T47D (cell line): ENCODE data around the gene DDX10.

Experiments
- DNase-seq, 2 experiments: peaks; one replicate each; pipeline versions ENCODE4 v3.0.0 to v3.0.0-alpha.2; 2011 to 2012; ENCODE audit warnings: low read depth in 1 of 2, low spot score in 1 of 2
- JUND ChIP-seq: IDR thresholded peaks from 2 replicates; pipeline ENCODE4 v1.6.1; 2012; ENCODE audit warnings: low read depth
- in situ Hi-C: cut with HindIII; loops from 2 replicates; pipeline ENCODE4 v1.10.0; 2016; ENCODE audit warnings: low sequenced_read_pairs, low pct_unique_long_range_greater_than_20kb

The DDX10 gene

GRCh38 chr11:108870373-108871020, 205.6 kb downstream of the DDX10 start:
- TF ChIP-seq JUND, result no peak
- in situ Hi-C loops, result no loop called here
- DNase-seq, result no peak

GRCh38 chr11:108871152-108871551, 206.3 kb downstream of the DDX10 start:
- DNase-seq, result peak in 1 of 2 experiments; percentile 67
- in situ Hi-C loops, result no loop called here

GRCh38 chr11:108871867-108872266, 207.0 kb downstream of the DDX10 start:
- DNase-seq, result no peak
- in situ Hi-C loops, result no loop called here
- no peak for TF ChIP-seq JUND

More at GRCh38 chr11:108871152-108871551, 206.3 kb downstream of the DDX10 start:
- no peak for TF ChIP-seq JUND

GRCh38 chr11:108872781-108873291, 208.0 kb downstream of the DDX10 start:
- no peak for TF ChIP-seq JUND
- DNase-seq, result no peak
- in situ Hi-C loops, result no loop called here

- in situ Hi-C loops, result no loop called here
- no peak for TF ChIP-seq JUND
- DNase-seq, result no peak
These were observed 208.4 kb downstream of the DDX10 start for GRCh38 chr11:108873310-108873709.

GRCh38 chr11:108873941-108874340, 209.1 kb downstream of the DDX10 start:
- TF ChIP-seq JUND, result no peak

GRCh38 chr11:108875134-108875533, 210.3 kb downstream of the DDX10 start:
- in situ Hi-C loops, result no loop called here
- no peak for TF ChIP-seq JUND
- no peak for DNase-seq

More at GRCh38 chr11:108873941-108874340, 209.1 kb downstream of the DDX10 start:
- no peak for DNase-seq
- in situ Hi-C loops, result no loop called here

GRCh38 chr11:108877178-108877577, 212.3 kb downstream of the DDX10 start:
- no peak for TF ChIP-seq JUND
- no peak for DNase-seq
- in situ Hi-C loops, result no loop called here

GRCh38 chr11:108880510-108880909, 215.6 kb downstream of the DDX10 start:
- TF ChIP-seq JUND, result no peak
- no peak for DNase-seq
- in situ Hi-C loops, result no loop called here

- no peak for DNase-seq
These were observed 216.3 kb downstream of the DDX10 start for GRCh38 chr11:108881131-108881530.

GRCh38 chr11:108882211-108882831, 217.5 kb downstream of the DDX10 start:
- DNase-seq, result no peak
- no peak for TF ChIP-seq JUND
- in situ Hi-C loops, result no loop called here

More at GRCh38 chr11:108881131-108881530, 216.3 kb downstream of the DDX10 start:
- in situ Hi-C loops, result no loop called here
- no peak for TF ChIP-seq JUND

- in situ Hi-C loops, result no loop called here
These were observed 221.3 kb downstream of the DDX10 start for GRCh38 chr11:108886005-108886659.

GRCh38 chr11:108886660-108887009, 221.8 kb downstream of the DDX10 start:
- in situ Hi-C loops, result no loop called here
- TF ChIP-seq JUND, result no peak
- DNase-seq, result no peak

More at GRCh38 chr11:108886005-108886659, 221.3 kb downstream of the DDX10 start:
- TF ChIP-seq JUND, result no peak
- no peak for DNase-seq
